GM18907 (cell line): ENCODE measurements around the gene OR56A5.
"Not testable (repeated sequence)": the region's sequence is repeated elsewhere in the genome, so short reads cannot be mapped to it uniquely, and the experiment has no call there.

Experiments
- ATAC-seq: cut with Tn5 transposase; IDR thresholded peaks from one replicate; pipeline ENCODE4 v1.9.1; 2021; ENCODE audit warnings: mild to moderate bottlenecking, moderate library complexity; ENCODE audit not compliant: unreplicated experiment

Gene OR56A5

DNA sequence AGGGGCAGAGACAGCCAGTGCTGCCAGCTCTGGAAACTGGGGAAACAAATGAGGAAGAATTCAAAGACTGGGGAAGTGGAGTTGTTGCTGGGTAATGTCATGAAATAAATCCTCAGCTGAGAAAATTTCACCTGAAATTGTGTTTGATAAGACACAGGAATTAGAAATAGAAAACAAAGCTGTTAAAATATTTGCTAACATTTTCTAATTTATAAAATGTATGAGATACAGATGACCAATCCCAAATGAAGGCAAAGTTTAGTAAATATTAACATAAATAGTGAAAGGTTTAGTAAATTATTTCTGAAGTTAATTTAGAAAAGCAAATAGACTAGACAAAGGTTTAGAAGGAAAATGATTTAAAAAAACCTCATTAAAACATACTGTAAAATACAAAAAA lies at the start of gene OR56A5:
TSS of gene OR56A5 (minus strand) at position 101 of the 400 bp plus-strand sequence. CDS start at position 101, 0 bp downstream.
- ATAC-seq = no peak

DNA sequence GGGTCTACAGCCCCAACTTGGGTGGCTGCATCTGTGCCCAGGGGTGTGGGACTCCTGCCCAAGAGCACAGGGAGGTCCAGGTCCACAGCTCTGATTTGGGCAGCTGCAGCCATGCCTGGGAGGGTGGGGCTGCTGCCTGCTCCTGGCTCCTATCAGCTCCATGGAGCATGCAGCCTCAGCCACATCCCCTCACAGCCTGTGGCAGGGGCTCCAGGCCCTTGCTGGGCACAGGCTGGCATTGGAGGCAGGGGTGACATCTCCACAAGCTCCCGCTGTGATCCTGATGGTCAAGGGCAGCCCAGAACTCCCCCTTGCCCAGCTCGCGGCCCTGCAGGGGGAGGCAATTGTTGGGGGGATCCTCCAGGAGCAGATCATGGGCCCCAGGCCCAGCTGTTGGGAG lies 44.7 kb upstream of the OR56A5 start:
- ATAC-seq = no peak

GRCh38 chr11:6012035-6012668 lies 43.9 kb upstream of the OR56A5 start:
- no peak for ATAC-seq

DNA sequence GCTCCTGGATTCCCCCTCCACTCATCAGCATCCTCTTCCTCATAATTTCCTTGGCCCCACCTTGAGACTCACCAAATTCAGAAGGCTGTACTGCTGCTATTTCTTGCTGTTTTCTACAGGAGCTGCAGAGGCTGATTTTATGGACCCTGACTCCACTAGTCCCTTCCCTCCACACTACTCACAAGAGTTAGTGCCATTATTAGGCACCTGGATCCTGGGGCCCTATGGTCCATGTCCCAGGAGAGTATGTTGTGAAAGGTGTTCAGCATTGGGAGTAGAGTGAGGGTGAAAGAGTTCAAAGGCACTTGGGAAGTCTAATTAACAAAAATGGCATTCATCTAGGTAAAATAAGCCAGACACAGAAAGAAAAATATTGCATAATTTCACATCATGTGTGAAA lies 38.6 kb upstream of the OR56A5 start, which contains the start of gene OR56A4:
TSS of gene OR56A4 (minus strand) at position 101 of the 400 bp plus-strand sequence. CDS start 3,954 bp downstream, outside the sequence.
- ATAC-seq = no peak

- ATAC-seq = no peak
Measured at GRCh38 chr11:6006395-6006794, 38.1 kb upstream of the OR56A5 start.

- no peak for ATAC-seq
Measured at GRCh38 chr11:6002202-6002699, 34.0 kb upstream of the OR56A5 start.

- ATAC-seq = no peak
Measured at GRCh38 chr11:5994791-5995190, 26.5 kb upstream of the OR56A5 start.

- ATAC-seq = no peak
Measured at GRCh38 chr11:5992604-5993251, 24.4 kb upstream of the OR56A5 start.

- ATAC-seq = no peak
Measured at GRCh38 chr11:5992150-5992549, 23.9 kb upstream of the OR56A5 start.

GRCh38 chr11:5989203-5989602 lies 20.9 kb upstream of the OR56A5 start:
- no peak for ATAC-seq

GRCh38 chr11:5986885-5987284 lies 18.6 kb upstream of the OR56A5 start, which contains the start of gene OR52L1:
Gene OR52L1, minus strand, starts transcription at chr11:5986985. Its CDS starts 55 bp downstream, at chr11:5986930.
- ATAC-seq = no peak

GRCh38 chr11:5983443-5983842 lies 15.1 kb upstream of the OR56A5 start:
- ATAC-seq = no peak

DNA sequence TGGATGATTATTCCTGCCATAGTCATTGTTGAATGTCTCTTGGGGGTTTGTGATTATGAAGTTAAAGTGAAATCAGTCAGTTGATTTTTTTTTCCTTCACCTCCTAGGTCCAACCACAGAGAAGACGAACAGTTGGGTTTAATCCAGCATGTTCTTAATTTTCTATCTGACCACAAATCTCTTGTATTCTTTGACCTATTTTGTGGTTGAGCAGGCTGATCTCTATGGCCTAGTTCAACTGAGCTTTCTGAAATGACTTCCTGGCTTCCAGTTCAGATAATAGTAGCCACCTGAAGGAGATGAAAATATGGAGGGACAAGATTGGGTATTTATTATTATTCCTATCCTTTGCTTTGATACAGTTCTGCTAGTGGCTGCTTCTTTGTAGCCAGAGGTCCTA lies 5.2 kb upstream of the OR56A5 start:
- no peak for ATAC-seq

GRCh38 chr11:5967708-5968107 lies 586 bp downstream of the OR56A5 start:
- ATAC-seq = no peak

DNA sequence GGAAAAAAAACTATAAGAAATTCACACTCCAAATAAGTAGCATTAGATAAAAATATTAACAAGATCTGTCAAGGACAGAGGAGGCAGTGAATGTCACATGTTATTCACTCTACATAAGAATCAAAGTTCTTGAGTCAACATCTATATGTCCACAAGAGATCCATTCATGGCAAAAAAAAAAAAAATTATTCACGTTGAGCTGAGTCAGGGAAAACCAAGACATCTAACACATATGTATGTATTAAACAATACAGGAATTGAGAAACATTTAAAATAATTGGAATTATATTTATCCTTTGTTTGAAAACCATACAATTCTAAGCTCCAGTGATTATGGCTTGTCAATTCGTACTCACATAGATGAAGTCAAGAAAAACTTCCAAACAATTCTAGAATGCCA lies 1.3 kb downstream of the OR56A5 start:
- no peak for ATAC-seq

DNA sequence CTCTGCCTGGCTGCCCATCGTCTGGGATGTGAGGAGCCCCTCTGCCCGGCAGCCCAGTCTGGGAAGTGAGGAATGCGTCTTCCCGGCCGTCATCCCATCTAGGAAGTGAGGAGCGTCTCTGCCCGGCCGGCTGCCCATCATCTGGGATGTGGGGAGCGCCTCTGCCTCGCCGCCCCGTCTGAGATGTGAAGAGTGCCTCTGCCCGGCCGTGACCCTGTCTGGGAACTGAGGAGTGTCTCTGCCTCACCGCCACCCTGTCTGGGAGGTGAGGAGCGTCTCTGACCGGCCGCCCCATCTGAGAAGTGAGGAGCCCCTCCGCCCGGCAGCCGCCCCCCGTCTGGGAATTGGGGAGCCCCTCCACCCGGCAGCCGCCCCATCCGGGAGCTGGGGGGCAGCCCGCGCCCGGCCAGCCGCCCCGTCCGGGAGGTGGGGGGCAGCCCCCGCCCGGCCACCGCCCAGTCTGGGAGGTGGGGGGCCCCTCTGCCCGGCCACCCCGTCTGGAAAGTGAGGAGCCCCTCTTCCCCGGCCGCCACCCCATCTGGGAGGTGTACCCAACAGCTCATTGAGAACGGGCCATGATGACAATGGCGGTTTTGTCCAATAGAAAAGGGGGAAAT lies 7.5 kb downstream of the OR56A5 start:
- not testable (repeated sequence) for ATAC-seq

GRCh38 chr11:5955586-5955985 lies 12.7 kb downstream of the OR56A5 start:
- ATAC-seq = no peak

DNA sequence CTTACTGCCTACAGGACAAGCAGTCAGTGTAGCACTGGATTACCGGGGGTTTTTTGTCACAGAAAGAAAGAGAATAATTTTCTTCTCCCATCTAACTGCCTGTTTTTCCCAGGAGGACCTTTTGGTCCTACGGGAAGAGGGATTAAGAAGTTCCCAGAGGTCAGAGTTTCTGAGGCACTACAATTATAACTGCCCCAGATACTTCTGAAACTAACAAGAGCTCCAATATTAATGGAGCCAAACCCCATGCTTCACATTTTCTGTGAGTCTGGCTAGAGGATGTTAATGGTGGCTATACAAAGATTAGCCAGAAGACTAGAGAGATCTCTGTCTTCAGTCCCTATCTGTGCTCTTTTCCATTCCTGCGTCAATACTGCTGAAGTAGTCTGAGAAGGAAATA lies 26.3 kb downstream of the OR56A5 start, which contains the start of gene OR56A3:
TSS of gene OR56A3 (plus strand) at position 301 of the 400 bp plus-strand sequence. CDS start 5,096 bp downstream, outside the sequence.
- ATAC-seq = no peak

DNA sequence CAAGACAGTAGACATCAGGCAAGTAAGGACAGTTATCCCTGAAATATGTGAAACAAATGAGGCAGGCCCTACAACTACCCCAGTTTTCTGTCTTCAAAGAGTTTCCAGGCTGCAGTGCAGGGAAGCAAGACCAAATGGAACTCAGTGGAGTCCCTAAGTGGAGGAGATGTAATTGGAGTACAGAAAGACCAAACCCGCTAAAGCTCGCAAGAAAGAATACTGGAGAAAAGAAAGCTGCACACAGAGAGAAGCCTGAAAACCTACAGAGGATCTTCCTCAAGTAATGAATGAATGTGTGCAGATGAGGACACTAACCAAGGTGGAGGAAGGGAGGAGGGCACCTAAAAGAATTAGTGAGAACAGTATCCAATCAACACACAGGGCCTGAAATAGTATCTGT lies 27.5 kb downstream of the OR56A5 start:
- ATAC-seq = no peak

DNA sequence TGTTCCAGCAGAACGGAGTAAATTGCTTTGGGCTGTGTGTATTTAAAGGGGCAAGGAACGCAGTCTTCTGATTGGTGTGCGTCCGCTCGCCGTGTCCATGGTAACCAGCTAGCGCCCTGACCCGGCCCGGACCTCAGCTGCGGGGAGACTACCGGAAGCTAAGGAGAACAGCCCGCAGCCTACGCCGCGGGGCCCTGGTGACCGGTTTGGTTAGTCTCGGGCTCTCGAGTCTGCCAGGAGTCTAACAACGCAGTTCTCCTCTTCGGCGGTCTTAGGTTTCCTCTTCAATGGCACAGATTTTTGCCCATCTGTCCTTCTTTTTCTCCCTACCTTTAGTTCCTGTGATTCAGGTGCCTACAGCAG lies 29.7 kb downstream of the OR56A5 start:
- no peak for ATAC-seq

GRCh38 chr11:5937868-5938602 lies 30.3 kb downstream of the OR56A5 start:
- no peak for ATAC-seq
